Left cardiac atrium (tissue), 2 donors: ENCODE measurements around the gene DCD. TPM values are rescaled to one million over a fixed set of nuclear protein-coding genes. Genes with fewer than 3 reads are reported as not detected.

ENCODE experiments used
- total RNA-seq, 2 donors: library from RNA; stranded (reverse); fragmentation: NEBNext Ultra II Directional; extraction: Animal tissue kit (Norgen Biotek cat#: 25700); gene quantifications; one replicate each; pipeline ENCODE4 v1.2.1, GENCODE V29; 2021
- donor health status: DM: no; HTN: yes; CAD: no; lungs with severe emphysema.
- donor health status: DM: yes; HTN: yes; CAD: no.

The DCD gene
- total RNA-seq, 2 donors from 2014 or later: not detected

Other genes with a start within 250 kb of the DCD start
- gene ITGA5, start 229.1 kb downstream of the DCD start, total RNA-seq: 100 to 1,000 TPM in 1 of 2 donors, 10 to 100 TPM in 1; 45.7 to 133 TPM
- gene GTSF1, start 174.8 kb downstream of the DCD start, total RNA-seq: 1 to 10 TPM in 1 of 2 donors, not detected in 1; 1.0 TPM
- gene NCKAP1L, start 150.6 kb downstream of the DCD start, total RNA-seq: 10 to 100 TPM; 13.7 to 24.9 TPM
- gene PDE1B, start 98.8 kb downstream of the DCD start, total RNA-seq: 1 to 10 TPM; 6.2 to 8.2 TPM
- gene PPP1R1A, start 59.7 kb downstream of the DCD start, total RNA-seq: 100 to 1,000 TPM in 1 of 2 donors, 10 to 100 TPM in 1; 71.0 to 255 TPM
- gene LACRT, start 13.5 kb downstream of the DCD start, total RNA-seq: not detected
- not detected for gene MUCL1, start 206.2 kb upstream of the DCD start, total RNA-seq